HG03108 (cell line): ENCODE measurements around the gene EHF.
"Not testable (repeated sequence)": the region's sequence is repeated elsewhere in the genome, so short reads cannot be mapped to it uniquely, and the experiment has no call there.

Source experiments
- ATAC-seq: cut with Tn5 transposase; IDR thresholded peaks from one replicate; pipeline ENCODE4 v1.9.1; 2021; ENCODE audit warnings: moderate library complexity; ENCODE audit not compliant: unreplicated experiment

Gene EHF

GRCh38 chr11:34665077-34665835 lies 44.4 kb downstream of the EHF start:
- ATAC-seq: no peak

GRCh38 chr11:34667810-34668582 lies 47.1 kb downstream of the EHF start:
- no peak for ATAC-seq

- ATAC-seq: no peak
Observed at GRCh38 chr11:34668583-34669053, 47.7 kb downstream of the EHF start.

- no peak for ATAC-seq
Observed at GRCh38 chr11:34669458-34669857, 48.6 kb downstream of the EHF start.

GRCh38 chr11:34671117-34671516 lies 50.2 kb downstream of the EHF start:
- no peak for ATAC-seq

- no peak for ATAC-seq
Observed at GRCh38 chr11:34671946-34672345, 51.1 kb downstream of the EHF start.

GRCh38 chr11:34674038-34674437 lies 53.1 kb downstream of the EHF start:
- no peak for ATAC-seq

- ATAC-seq: no peak
Observed at GRCh38 chr11:34676227-34676626, 55.3 kb downstream of the EHF start.

- no peak for ATAC-seq
Observed at GRCh38 chr11:34679681-34680080, 58.8 kb downstream of the EHF start.

GRCh38 chr11:34680206-34680605 lies 59.3 kb downstream of the EHF start:
- ATAC-seq: no peak

GRCh38 chr11:34680918-34681586 lies 60.2 kb downstream of the EHF start:
- ATAC-seq: no peak

GRCh38 chr11:34682825-34683224 lies 61.9 kb downstream of the EHF start:
- no peak for ATAC-seq

GRCh38 chr11:34683396-34683795 lies 62.5 kb downstream of the EHF start:
- no peak for ATAC-seq

- ATAC-seq: no peak
Observed at GRCh38 chr11:34685864-34686263, 65.0 kb downstream of the EHF start.

- ATAC-seq: not testable (repeated sequence)
Observed at GRCh38 chr11:34692299-34692698, 71.4 kb downstream of the EHF start.

- ATAC-seq: no peak
Observed at GRCh38 chr11:34696862-34697261, 76.0 kb downstream of the EHF start.

GRCh38 chr11:34706709-34707461 lies 86.0 kb downstream of the EHF start:
- no peak for ATAC-seq

- ATAC-seq: no peak
Observed at GRCh38 chr11:34707462-34707840, 86.6 kb downstream of the EHF start.
